Measurements from ENCODE around the gene CPA2.

CPA2 gene

DNA sequence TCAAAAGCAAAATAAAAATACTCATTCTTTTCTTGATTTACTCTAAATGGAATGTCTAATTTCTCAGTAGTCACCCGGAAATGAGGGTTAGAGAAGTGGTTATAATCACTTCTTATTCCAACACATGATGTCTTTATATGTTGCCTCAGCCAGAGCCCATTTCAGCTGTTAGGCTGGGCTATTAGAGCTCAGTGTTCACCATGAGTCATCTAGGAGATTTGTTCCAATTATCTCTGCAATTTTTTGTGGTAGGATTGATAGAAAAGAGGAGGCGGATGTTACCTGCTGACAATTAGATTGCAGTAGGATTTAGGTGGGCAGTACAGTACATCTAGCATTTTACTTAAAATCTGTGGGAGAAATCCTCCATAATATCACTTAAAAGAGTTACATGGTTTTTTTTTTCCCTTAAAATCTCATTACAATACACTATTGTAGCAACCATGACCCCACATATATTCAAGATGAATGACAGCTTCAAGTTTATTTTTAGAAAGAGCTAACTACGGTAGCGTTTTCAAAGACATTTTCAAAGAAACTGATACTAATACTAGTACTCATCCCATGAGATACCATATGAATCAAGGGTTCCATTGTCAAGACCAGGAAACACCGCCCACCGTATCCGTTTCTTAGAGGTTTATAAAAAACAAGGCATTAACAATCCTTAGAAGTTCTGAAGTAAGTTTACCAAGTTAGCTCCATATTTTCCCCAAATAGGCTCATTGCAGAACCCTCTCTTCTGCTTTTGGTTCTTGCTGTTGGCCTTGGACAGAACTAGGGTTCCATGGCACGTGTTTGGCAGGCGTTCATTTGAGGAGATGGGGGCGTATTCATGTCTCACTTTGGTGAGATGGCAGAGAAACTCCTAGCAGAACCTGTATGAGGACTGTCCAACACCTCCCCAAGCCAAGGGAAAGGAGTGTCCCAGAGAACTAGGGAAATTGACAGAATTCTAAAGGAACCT, 10.4 kb downstream of the CPA2 start:
- no peak for DNase-seq (ENCODE audit: low spot score)
- in situ Hi-C loops (cut with MboI; ENCODE audit: low sequenced_read_pairs, unreplicated experiment) = no loop called here
- TF ChIP-seq, protein P1, sequence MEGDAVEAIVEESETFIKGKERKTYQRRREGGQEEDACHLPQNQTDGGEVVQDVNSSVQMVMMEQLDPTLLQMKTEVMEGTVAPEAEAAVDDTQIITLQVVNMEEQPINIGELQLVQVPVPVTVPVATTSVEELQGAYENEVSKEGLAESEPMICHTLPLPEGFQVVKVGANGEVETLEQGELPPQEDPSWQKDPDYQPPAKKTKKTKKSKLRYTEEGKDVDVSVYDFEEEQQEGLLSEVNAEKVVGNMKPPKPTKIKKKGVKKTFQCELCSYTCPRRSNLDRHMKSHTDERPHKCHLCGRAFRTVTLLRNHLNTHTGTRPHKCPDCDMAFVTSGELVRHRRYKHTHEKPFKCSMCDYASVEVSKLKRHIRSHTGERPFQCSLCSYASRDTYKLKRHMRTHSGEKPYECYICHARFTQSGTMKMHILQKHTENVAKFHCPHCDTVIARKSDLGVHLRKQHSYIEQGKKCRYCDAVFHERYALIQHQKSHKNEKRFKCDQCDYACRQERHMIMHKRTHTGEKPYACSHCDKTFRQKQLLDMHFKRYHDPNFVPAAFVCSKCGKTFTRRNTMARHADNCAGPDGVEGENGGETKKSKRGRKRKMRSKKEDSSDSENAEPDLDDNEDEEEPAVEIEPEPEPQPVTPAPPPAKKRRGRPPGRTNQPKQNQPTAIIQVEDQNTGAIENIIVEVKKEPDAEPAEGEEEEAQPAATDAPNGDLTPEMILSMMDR (IDR thresholded peaks at IDR 0.05; ENCODE audit: borderline replicate concordance, control extremely low read depth, extremely low read depth, insufficient read depth, missing control alignments) = no peak

DNA sequence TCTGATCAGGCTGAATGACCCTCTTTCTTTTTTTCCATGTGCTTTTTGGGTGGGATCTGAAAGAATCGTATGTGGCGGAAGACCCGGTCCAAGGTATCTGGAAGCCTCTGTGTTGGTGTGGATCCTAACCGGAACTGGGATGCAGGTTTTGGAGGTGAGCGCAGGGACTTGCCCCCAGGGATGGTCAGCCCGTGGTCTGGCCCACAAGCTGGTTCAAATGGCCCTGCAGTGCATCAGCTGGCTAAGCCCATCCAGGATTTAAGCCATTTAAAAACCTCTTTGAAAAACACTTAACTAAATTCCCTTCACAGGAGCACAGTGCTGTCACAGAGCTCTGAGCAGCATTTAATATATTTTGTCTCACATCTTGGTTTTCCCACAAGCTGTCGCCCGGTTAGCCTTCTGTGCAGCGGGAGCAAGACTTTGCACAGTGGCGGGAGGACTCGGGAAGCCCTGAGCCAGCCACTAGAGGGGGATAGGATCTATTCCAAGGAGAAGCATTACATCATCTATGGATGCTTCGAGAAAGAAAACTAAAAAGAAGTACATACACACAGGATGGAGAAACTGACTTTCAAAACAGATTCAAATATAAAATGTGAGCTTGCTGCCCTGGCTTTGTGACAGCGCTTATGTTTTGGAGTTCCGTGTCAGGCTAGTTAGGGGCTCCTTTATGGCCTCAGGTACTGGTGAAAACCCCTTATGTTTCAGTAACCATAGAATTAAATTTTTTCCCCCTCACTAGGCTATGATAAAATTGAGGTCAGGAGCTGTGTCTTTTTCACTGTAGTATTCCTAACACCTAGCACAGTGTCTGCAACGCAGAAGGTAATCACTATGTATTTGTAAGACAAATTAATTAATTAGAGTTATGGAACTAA, 11.3 kb downstream of the CPA2 start:
- DNase-seq (ENCODE audit: low spot score) = no peak
- in situ Hi-C loops (cut with MboI; ENCODE audit: low sequenced_read_pairs, unreplicated experiment) = no loop called here
- TF ChIP-seq, protein P1 (IDR thresholded peaks at IDR 0.05; ENCODE audit: borderline replicate concordance, control extremely low read depth, extremely low read depth, insufficient read depth, missing control alignments) = no peak

DNA sequence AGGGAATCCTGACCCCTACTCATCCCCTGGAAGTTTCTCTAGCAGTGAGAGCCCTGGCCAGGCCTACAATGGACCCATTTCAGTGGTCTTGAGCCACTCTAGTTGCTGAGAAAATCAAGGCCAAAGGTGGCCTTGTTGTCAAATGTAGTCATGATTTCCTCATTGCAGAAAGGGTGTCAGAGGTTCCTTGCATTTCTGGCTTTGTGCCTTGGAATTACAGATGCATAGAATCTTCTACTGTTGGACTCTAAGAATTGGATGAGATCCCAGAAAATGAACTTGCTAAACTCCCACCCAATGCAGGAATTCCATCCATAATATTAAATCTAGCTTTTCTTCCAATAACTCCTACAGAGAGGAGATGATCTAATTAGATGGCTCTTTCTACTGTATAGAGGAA, 12.2 kb downstream of the CPA2 start:
- no peak for DNase-seq (ENCODE audit: low spot score)
- TF ChIP-seq, protein P1 (IDR thresholded peaks at IDR 0.05; ENCODE audit: borderline replicate concordance, control extremely low read depth, extremely low read depth, insufficient read depth, missing control alignments) = no peak
- in situ Hi-C loops (cut with MboI; ENCODE audit: low sequenced_read_pairs, unreplicated experiment) = no loop called here

DNA sequence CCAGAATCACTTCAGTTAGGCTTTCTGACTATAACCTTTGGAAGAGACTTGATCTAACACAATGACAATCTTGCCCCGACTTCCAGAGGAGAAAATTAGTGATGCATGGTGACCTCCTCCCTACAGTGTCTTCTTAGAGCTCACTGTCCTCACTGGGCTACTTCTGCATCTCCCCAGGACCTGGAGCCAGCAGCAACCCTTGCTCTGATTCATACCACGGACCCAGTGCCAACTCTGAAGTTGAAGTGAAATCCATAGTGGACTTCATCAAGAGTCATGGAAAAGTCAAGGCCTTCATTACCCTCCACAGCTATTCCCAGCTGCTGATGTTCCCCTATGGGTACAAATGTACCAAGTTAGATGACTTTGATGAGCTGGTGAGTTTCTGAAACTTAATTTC, 12.6 kb downstream of the CPA2 start:
- TF ChIP-seq, protein P1 (IDR thresholded peaks at IDR 0.05; ENCODE audit: borderline replicate concordance, control extremely low read depth, extremely low read depth, insufficient read depth, missing control alignments) = no peak
- in situ Hi-C loops (cut with MboI; ENCODE audit: low sequenced_read_pairs, unreplicated experiment) = no loop called here
- no peak for DNase-seq (ENCODE audit: low spot score)

DNA sequence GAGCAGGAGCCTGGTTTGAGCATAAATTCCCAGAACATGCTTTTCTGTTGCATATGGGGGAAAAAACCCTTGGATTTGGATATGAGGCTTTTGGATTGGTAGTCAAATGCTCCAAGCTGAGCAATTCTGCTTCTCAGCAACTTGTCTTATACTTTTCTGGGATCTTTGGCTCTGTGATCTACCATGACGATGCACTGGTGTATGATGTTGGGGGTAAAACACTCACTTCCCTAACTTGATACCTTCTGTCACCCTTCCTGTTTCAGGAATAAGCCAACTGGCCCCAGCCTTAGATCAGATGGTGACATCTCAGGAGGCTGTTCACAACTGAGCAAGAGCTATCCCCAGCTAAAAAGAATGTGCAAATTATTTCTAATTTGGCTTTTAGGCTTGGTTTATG, 13.2 kb downstream of the CPA2 start:
- DNase-seq (ENCODE audit: low spot score) = no peak
- TF ChIP-seq, protein P1 (IDR thresholded peaks at IDR 0.05; ENCODE audit: borderline replicate concordance, control extremely low read depth, extremely low read depth, insufficient read depth, missing control alignments) = no peak
- in situ Hi-C loops (cut with MboI; ENCODE audit: low sequenced_read_pairs, unreplicated experiment) = no loop called here

DNA sequence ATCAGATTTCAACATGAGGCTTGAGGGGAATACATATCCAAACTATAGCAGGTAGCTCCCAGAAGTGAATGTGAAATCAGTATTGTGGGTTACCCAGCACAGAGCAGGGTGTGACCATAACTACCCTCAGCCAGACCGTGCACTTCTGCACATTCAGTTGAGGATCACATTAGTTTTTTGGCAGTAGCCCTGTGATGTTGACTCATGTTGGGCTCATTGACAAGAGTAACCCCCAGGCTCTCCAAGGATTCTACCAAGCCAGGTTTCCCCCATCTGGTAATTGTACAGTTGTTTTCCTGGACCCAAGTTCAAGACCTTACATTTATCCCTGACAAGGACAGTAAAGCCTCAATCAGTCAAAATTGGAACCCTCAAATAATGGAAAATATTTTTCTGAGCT, 14.6 kb downstream of the CPA2 start:
- in situ Hi-C loops (cut with MboI; ENCODE audit: low sequenced_read_pairs, unreplicated experiment) = no loop called here
- TF ChIP-seq, protein P1 (IDR thresholded peaks at IDR 0.05; ENCODE audit: borderline replicate concordance, control extremely low read depth, extremely low read depth, insufficient read depth, missing control alignments) = no peak
- no peak for DNase-seq (ENCODE audit: low spot score)

Data from GM13976 (cell line).